ENCODE results near the gene GDF11.

The GDF11 gene

GRCh38 chr12:55777856-55778255, 34.9 kb downstream of the GDF11 start:
- H3K9me3 ChIP-seq (ENCODE audit: control insufficient read depth, insufficient read depth, low read depth, low read length), result no peaks in the 10 kb centered on the region
- no peak overlapping the region for H3K4me3 ChIP-seq (ENCODE audit: low read depth, low read length)
- peaks cover 69 to 72% of the 10 kb centered on the region in 2 experiments for H3K36me3 ChIP-seq (ENCODE audit: control insufficient read depth in 2 of 2, insufficient read depth in 1 of 2, low read length in 2 of 2)
- ChIA-PET CTCF (no interaction called here), POLR2A (interaction anchor here (1.6 kb wide), 1 partner anchor 40 kb away, joined by 4 read pairs; the partner anchor contains the start of genes ORMDL2 and SARNP)
- TF ChIP-seq ZNF639 (tag by site-specific recombination; IDR thresholded peaks at IDR 0.05), result no peak
- no peaks in the 10 kb centered on the region for H3K4me1 ChIP-seq (ENCODE audit: control insufficient read depth, insufficient read depth, low read length)
- no peak overlapping the region for H3K27ac ChIP-seq (ENCODE audit: extremely low read depth, low read depth, low read length)

GRCh38 chr12:55780685-55781084, 37.8 kb downstream of the GDF11 start:
- Histone ChIP-seq H3K9me3 (ENCODE audit: control insufficient read depth, insufficient read depth, low read depth, low read length) (no peaks in the 10 kb centered on the region), H3K36me3 (ENCODE audit: control insufficient read depth in 2 of 2, insufficient read depth in 1 of 2, low read length in 2 of 2) (peaks cover 86 to 91% of the 10 kb centered on the region in 2 experiments), H3K4me3 (ENCODE audit: low read depth, low read length) (no peak overlapping the region), H3K27ac (ENCODE audit: extremely low read depth, low read depth, low read length) (no peak overlapping the region), H3K4me1 (ENCODE audit: control insufficient read depth, insufficient read depth, low read length) (no peaks in the 10 kb centered on the region)
- CTCF ChIA-PET, result interaction anchor here (1.1 to 1.3 kb wide), 2 partner anchors 8 to 17 kb away, joined by 4 to 5 read pairs; no protein-coding TSS in a partner anchor
- POLR2A ChIA-PET, result no interaction called here
- TF ChIP-seq ZBTB26 (tag by site-specific recombination; optimal IDR thresholded peaks at IDR 0.05) (no peak), ZNF394 (tag by site-specific recombination; IDR thresholded peaks at IDR 0.05; ENCODE audit: borderline replicate concordance) (no peak), ZNF10 (tag by site-specific recombination; IDR thresholded peaks at IDR 0.05) (no peak), AEBP2 (tag by site-specific recombination; IDR thresholded peaks at IDR 0.05; ENCODE audit: borderline replicate concordance) (no peak), ZNF404 (tag by site-specific recombination; IDR thresholded peaks at IDR 0.05) (no peak), ZEB2 (tag by site-specific recombination; IDR thresholded peaks at IDR 0.05) (no peak), ZNF112 (tag by site-specific recombination; IDR thresholded peaks at IDR 0.05) (no peak), ZSCAN30 (tag by site-specific recombination; IDR thresholded peaks at IDR 0.05) (no peak), PRDM10 (tag by site-specific recombination; IDR thresholded peaks at IDR 0.05) (no peak), ZFP3 (tag by site-specific recombination; IDR thresholded peaks at IDR 0.05; ENCODE audit: low read depth) (no peak), ZNF791 (tag by site-specific recombination; IDR thresholded peaks at IDR 0.05) (no peak), ZNF140 (tag by site-specific recombination; IDR thresholded peaks at IDR 0.05) (no peak), BCL11B (tag by site-specific recombination; IDR thresholded peaks at IDR 0.05; ENCODE audit: low read depth) (no peak), YY2 (tag by site-specific recombination; IDR thresholded peaks at IDR 0.05) (no peak), ZNF830 (tag by site-specific recombination; IDR thresholded peaks at IDR 0.05; ENCODE audit: low read depth) (no peak), ZNF280C (tag by site-specific recombination; IDR thresholded peaks at IDR 0.05) (no peak), ZNF629 (tag by site-specific recombination; IDR thresholded peaks at IDR 0.05) (no peak), GLIS2 (tag by site-specific recombination; IDR thresholded peaks at IDR 0.05) (no peak)
